HepG2 (cell line): ENCODE results near the gene FYB2. TPM values are rescaled to one million over a fixed set of nuclear protein-coding genes. Genes with fewer than 3 reads are reported as not detected.
A peak's percentile ranks its signal among the peaks of the same experiment; 100 is the strongest.

Source experiments
- GTF2F1 ChIP-seq: fragments of 150-350 bp; IDR thresholded peaks from 2 replicates; pipeline ENCODE4 v1.6.1; 2014; ENCODE audit warnings: low read length
- HOXA9 ChIP-seq: sonication (generic); formaldehyde crosslinking; IDR thresholded peaks from 2 replicates; pipeline ENCODE4 v1.8.1; 2022; ENCODE audit warnings: missing genetic modification reagents, mild to moderate bottlenecking, moderate library complexity, borderline replicate concordance
- RAD21 ChIP-seq: fragments of 450-650 bp; formaldehyde crosslinking; IDR thresholded peaks from 2 replicates; pipeline ENCODE4 v1.5.0; 2020; ENCODE audit warnings: mild to moderate bottlenecking
- RXRA ChIP-seq: sonication (generic); formaldehyde crosslinking; IDR thresholded peaks from 2 replicates; pipeline ENCODE4 v1.5.1; 2020; ENCODE audit warnings: missing genetic modification reagents
- SALL2 ChIP-seq: sonication (generic); formaldehyde crosslinking; IDR thresholded peaks from 2 replicates; pipeline ENCODE4 v1.8.1; 2023; ENCODE audit warnings: mild to moderate bottlenecking, missing genetic modification reagents, inconsistent platforms
- SRSF1 ChIP-seq: fragments of 200-400 bp; formaldehyde crosslinking; optimal IDR thresholded peaks from 2 replicates; pipeline ENCODE3; 2017; ENCODE audit warnings: mild to moderate bottlenecking, low read depth, low read length, moderate library complexity
- ZBTB1 ChIP-seq: sonication (generic); formaldehyde crosslinking; IDR thresholded peaks from 2 replicates; pipeline ENCODE4 v1.4.0; 2020; ENCODE audit warnings: missing genetic modification reagents, borderline replicate concordance
- ZFP36L2 ChIP-seq: sonication (generic); formaldehyde crosslinking; IDR thresholded peaks from 2 replicates; pipeline ENCODE4 v1.4.0; 2020; ENCODE audit warnings: missing genetic modification reagents
- ZKSCAN5 ChIP-seq: sonication (generic); formaldehyde crosslinking; IDR thresholded peaks from 2 replicates; pipeline ENCODE4 v1.5.1; 2020; ENCODE audit warnings: mild to moderate bottlenecking, missing genetic modification reagents
- ZNF460 ChIP-seq: sonication (generic); formaldehyde crosslinking; IDR thresholded peaks from 2 replicates; pipeline ENCODE4 v1.5.1; 2020; ENCODE audit warnings: missing genetic modification reagents, mild to moderate bottlenecking, borderline replicate concordance
- ZNF616 ChIP-seq: sonication (generic); formaldehyde crosslinking; IDR thresholded peaks from 2 replicates; pipeline ENCODE4 v1.5.0; 2020; ENCODE audit warnings: low read depth, mild to moderate bottlenecking, missing genetic modification reagents
- polyA plus RNA-seq, 8 experiments: library from polyadenylated mRNA; depleted of rRNA in 3 of 8; stranded (reverse) in 7 of 8; unstranded in 1 of 8; fragments of >200 nt; fragmentation: Illumina TruSeq in 4 of 8; extraction: Trizol in 4 of 8; gene quantifications; 2 replicates each; pipeline versions ENCODE4 v1.2.1 to v1.2.3, GENCODE V29; 2011 to 2016; ENCODE audit warnings: low read depth in 4 of 8, missing spikeins in 1 of 8, mixed read lengths in 1 of 8; ENCODE audit not compliant: insufficient read depth in 1 of 8
- total RNA-seq, 5 experiments: library from RNA; depleted of rRNA; stranded (reverse); fragments of >200 nt; fragmentation: Illumina TruSeq; extraction: Trizol; gene quantifications; 2 replicates each; pipeline ENCODE4 v1.2.3, GENCODE V29; 2016; ENCODE audit warnings: low read depth in 1 of 5
- TF ChIP-seq, protein P1 (sequence below): sonication (generic); formaldehyde crosslinking; IDR thresholded peaks from 2 replicates; pipeline ENCODE4 v1.5.0; 2020; ENCODE audit warnings: mild to moderate bottlenecking, missing genetic modification reagents, moderate library complexity
- TF ChIP-seq, protein P2 (sequence below): sonication (generic); formaldehyde crosslinking; IDR thresholded peaks from 2 replicates; pipeline ENCODE4 v1.9.0; 2021; ENCODE audit warnings: missing genetic modification reagents, borderline replicate concordance
- TF ChIP-seq, protein P3 (sequence below): IDR thresholded peaks from 2 replicates; pipeline ENCODE4 v1.6.1; 2016; ENCODE audit warnings: low read depth, control low read depth
- TF ChIP-seq, protein P4 (sequence below): sonication (generic); formaldehyde crosslinking; IDR thresholded peaks from 2 replicates; pipeline ENCODE4 v1.8.0; 2022; ENCODE audit warnings: mild to moderate bottlenecking, missing genetic modification reagents, moderate library complexity
- TF ChIP-seq, protein P5 (sequence below): sonication (generic); formaldehyde crosslinking; IDR thresholded peaks from 2 replicates; pipeline ENCODE4 v1.4.0; 2020; ENCODE audit warnings: missing genetic modification reagents

The FYB2 gene
- total and polyA plus RNA-seq, 2 of the 13 experiments (the other 11 are each of a cell fraction or from before 2014, with no cell fraction given), result 1.2 to 2.7 TPM

DNA sequence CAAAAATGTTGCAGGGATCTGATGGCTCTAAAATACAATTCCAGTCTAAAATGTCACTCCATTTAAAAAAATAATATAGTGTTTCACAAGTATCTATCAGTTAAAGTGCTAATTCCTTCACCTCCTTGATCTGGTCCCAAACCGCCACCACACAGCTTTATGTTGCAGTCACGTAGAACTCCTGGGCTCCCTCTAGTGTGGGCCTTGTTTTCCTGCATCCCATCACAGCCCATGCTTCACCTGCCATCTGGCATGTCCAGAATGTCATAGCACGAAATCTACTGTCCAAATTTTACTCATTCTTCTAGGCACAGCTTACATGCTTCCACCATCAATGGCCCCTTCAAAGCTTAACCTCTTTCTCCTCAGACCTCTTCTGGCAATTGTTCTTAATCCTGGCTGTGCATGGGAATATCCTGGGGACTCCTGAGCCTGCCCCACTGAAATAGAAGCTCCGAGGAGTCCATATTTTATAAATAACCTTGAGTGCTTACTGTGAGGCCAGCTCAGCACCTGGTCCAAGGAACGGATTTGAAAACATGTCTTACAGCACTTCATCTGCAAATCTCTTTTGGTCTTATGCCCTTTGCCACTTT, 15.5 kb downstream of the FYB2 start (continued):
- TF ChIP-seq, protein P1, sequence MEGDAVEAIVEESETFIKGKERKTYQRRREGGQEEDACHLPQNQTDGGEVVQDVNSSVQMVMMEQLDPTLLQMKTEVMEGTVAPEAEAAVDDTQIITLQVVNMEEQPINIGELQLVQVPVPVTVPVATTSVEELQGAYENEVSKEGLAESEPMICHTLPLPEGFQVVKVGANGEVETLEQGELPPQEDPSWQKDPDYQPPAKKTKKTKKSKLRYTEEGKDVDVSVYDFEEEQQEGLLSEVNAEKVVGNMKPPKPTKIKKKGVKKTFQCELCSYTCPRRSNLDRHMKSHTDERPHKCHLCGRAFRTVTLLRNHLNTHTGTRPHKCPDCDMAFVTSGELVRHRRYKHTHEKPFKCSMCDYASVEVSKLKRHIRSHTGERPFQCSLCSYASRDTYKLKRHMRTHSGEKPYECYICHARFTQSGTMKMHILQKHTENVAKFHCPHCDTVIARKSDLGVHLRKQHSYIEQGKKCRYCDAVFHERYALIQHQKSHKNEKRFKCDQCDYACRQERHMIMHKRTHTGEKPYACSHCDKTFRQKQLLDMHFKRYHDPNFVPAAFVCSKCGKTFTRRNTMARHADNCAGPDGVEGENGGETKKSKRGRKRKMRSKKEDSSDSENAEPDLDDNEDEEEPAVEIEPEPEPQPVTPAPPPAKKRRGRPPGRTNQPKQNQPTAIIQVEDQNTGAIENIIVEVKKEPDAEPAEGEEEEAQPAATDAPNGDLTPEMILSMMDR, result peak; percentile 79
- TF ChIP-seq RAD21 (CRISPR knock-in tag) (peak; percentile 65), HOXA9 (CRISPR knock-in tag) (no peak), ZNF616 (CRISPR knock-in tag) (no peak), ZFP36L2 (CRISPR knock-in tag) (no peak), RXRA (CRISPR knock-in tag) (no peak), ZBTB1 (CRISPR knock-in tag) (no peak), SALL2 (CRISPR knock-in tag) (no peak), SRSF1 (no peak), ZNF460 (no peak), ZKSCAN5 (CRISPR knock-in tag) (no peak), GTF2F1 (no peak)
- TF ChIP-seq, protein P2, sequence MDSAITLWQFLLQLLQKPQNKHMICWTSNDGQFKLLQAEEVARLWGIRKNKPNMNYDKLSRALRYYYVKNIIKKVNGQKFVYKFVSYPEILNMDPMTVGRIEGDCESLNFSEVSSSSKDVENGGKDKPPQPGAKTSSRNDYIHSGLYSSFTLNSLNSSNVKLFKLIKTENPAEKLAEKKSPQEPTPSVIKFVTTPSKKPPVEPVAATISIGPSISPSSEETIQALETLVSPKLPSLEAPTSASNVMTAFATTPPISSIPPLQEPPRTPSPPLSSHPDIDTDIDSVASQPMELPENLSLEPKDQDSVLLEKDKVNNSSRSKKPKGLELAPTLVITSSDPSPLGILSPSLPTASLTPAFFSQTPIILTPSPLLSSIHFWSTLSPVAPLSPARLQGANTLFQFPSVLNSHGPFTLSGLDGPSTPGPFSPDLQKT (CRISPR knock-in tag), result no peak
- TF ChIP-seq, protein P3, sequence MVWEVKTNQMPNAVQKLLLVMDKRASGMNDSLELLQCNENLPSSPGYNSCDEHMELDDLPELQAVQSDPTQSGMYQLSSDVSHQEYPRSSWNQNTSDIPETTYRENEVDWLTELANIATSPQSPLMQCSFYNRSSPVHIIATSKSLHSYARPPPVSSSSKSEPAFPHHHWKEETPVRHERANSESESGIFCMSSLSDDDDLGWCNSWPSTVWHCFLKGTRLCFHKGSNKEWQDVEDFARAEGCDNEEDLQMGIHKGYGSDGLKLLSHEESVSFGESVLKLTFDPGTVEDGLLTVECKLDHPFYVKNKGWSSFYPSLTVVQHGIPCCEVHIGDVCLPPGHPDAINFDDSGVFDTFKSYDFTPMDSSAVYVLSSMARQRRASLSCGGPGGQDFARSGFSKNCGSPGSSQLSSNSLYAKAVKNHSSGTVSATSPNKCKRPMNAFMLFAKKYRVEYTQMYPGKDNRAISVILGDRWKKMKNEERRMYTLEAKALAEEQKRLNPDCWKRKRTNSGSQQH, result no peak
- TF ChIP-seq, protein P4, sequence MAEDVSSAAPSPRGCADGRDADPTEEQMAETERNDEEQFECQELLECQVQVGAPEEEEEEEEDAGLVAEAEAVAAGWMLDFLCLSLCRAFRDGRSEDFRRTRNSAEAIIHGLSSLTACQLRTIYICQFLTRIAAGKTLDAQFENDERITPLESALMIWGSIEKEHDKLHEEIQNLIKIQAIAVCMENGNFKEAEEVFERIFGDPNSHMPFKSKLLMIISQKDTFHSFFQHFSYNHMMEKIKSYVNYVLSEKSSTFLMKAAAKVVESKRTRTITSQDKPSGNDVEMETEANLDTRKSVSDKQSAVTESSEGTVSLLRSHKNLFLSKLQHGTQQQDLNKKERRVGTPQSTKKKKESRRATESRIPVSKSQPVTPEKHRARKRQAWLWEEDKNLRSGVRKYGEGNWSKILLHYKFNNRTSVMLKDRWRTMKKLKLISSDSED (CRISPR knock-in tag), result no peak
- TF ChIP-seq, protein P5, sequence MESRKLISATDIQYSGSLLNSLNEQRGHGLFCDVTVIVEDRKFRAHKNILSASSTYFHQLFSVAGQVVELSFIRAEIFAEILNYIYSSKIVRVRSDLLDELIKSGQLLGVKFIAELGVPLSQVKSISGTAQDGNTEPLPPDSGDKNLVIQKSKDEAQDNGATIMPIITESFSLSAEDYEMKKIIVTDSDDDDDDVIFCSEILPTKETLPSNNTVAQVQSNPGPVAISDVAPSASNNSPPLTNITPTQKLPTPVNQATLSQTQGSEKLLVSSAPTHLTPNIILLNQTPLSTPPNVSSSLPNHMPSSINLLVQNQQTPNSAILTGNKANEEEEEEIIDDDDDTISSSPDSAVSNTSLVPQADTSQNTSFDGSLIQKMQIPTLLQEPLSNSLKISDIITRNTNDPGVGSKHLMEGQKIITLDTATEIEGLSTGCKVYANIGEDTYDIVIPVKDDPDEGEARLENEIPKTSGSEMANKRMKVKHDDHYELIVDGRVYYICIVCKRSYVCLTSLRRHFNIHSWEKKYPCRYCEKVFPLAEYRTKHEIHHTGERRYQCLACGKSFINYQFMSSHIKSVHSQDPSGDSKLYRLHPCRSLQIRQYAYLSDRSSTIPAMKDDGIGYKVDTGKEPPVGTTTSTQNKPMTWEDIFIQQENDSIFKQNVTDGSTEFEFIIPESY (CRISPR knock-in tag), result peak; percentile 93
- TF ChIP-seq, all 625 proteins: peak for 8
